Activated T-cell treated with anti-CD3 and anti-CD28 coated beads, Interleukin-2, amount 50 U/mL, for 24 hours (primary cell): ENCODE data around the gene TRPC4AP.

Experiments
- DNase-seq: peaks from one replicate; pipeline ENCODE4 v3.0.0-alpha.2; 2020
- H3K27ac Mint-ChIP-seq: 2 replicates; pipeline ENCODE4 v1.8.0; 2020; ENCODE audit warnings: mild to moderate bottlenecking, mixed read lengths
- H3K27me3 Mint-ChIP-seq: 2 replicates; pipeline ENCODE4 v1.8.0; 2020; ENCODE audit warnings: mixed read lengths
- H3K36me3 Mint-ChIP-seq: 2 replicates; pipeline ENCODE4 v1.8.0; 2020; ENCODE audit warnings: low read depth, mixed read lengths
- H3K4me1 Mint-ChIP-seq: 2 replicates; pipeline ENCODE4 v1.8.0; 2020; ENCODE audit warnings: low read depth, mixed read lengths
- H3K4me3 Mint-ChIP-seq: 2 replicates; pipeline ENCODE4 v1.8.0; 2020; ENCODE audit warnings: mild to moderate bottlenecking, moderate library complexity, mixed read lengths
- H3K9me3 Mint-ChIP-seq: 2 replicates; pipeline ENCODE4 v1.8.0; 2020; ENCODE audit warnings: mixed read lengths

TRPC4AP gene

GRCh38 chr20:35021063-35021462 lies 71.5 kb downstream of the TRPC4AP start:
- Mint-ChIP-seq H3K27ac (peak overlapping the region; percentile 22), H3K4me3 (no peak overlapping the region), H3K36me3 (peaks cover 88% of the 10 kb centered on the region), H3K27me3 (no peaks in the 10 kb centered on the region), H3K4me1 (no peaks in the 10 kb centered on the region), H3K9me3 (no peaks in the 10 kb centered on the region)
- DNase-seq, result no peak

DNA sequence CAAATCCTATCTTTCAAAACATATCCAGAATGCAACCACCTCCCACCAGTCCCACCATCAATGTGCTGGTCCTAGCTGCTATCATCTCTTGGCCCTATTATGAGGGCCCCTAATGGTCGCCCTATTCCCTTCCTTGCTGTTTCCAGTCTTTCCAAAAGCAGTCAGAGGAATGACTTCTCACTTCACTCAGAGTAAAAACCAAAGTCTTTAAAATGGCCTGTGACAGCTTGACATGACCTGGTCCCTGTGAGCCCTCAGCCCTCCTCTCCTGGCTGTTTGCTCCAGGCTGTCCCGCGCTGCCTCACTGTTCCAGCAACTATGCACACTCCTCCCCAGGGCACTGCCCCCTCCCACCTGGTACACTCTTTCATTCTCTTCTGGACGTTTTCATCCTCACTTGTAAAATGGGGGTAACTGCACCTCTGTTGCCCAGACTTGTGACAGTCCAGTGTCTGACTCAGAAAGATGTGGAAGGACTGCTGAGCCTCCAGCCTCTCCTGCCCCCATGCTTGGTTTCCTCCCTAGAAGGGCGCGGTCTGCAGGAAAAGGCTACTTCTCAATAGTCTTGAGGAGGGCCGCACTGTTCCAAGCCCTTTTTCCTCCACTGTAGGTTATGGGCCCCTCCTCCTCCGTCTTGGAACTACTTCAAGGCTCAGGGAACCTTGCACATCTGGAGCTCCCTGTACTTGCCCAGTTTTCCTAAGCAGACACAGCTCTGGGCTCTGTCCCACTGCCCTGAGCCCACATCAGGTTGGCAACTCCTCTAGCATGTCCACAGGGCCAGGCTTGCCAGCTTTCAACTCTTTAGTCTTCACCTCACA lies 72.3 kb downstream of the TRPC4AP start:
- H3K27me3 Mint-ChIP-seq, result no peaks in the 10 kb centered on the region
- H3K9me3 Mint-ChIP-seq, result no peaks in the 10 kb centered on the region
- no peaks in the 10 kb centered on the region for H3K4me1 Mint-ChIP-seq
- no peak for DNase-seq
- H3K27ac Mint-ChIP-seq, result peak overlapping the region; percentile 22
- no peak overlapping the region for H3K4me3 Mint-ChIP-seq
- peaks cover 88% of the 10 kb centered on the region for H3K36me3 Mint-ChIP-seq

DNA sequence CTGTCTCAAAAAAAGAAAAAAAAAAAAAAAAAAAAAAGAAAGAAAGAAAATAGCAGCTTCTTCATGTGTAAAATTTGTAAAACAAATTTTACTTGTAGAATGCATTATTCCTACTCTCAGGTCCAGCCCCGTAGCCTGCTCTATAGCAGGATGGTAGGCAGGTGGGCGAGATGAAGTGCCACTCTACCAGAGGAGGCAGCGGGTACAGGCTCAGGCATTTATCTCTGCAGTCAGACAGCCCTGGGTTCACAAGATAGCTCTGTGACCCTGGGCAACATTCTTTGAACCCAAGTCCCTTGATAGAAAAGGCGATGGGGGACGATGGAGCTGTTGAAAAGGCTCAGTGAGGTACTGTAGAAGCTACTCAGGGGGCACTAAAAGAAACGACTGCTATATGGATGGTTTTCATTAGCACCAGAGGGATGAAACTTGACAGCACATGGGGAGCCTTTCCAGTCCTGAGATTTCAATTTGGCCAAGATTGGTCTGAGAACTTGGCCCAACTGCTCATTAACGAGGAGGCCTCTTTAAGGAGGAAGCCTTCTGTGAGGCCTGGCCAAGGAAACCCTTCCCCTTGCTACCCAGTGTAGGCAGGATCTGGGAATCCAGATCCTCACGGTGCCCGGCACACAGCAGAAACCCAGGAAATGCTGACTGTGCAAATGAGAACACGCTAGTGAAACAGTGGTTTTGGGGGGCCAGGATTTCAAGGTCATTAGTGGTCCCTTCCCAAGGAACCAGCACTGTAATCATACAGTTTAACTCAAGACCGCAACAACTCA lies 73.8 kb downstream of the TRPC4AP start:
- Mint-ChIP-seq H3K36me3 (peaks cover 90% of the 10 kb centered on the region), H3K27ac (peak overlapping the region; percentile 63), H3K9me3 (no peaks in the 10 kb centered on the region), H3K4me3 (no peak overlapping the region), H3K4me1 (no peaks in the 10 kb centered on the region), H3K27me3 (no peaks in the 10 kb centered on the region)
- no peak for DNase-seq

- no peak for DNase-seq
- H3K4me3 Mint-ChIP-seq, result no peak overlapping the region
- H3K36me3 Mint-ChIP-seq, result peaks cover 92% of the 10 kb centered on the region
- H3K9me3 Mint-ChIP-seq, result no peaks in the 10 kb centered on the region
- no peaks in the 10 kb centered on the region for H3K4me1 Mint-ChIP-seq
- no peak overlapping the region for H3K27ac Mint-ChIP-seq
- H3K27me3 Mint-ChIP-seq, result no peaks in the 10 kb centered on the region
Observed at GRCh38 chr20:35017099-35017835, 75.3 kb downstream of the TRPC4AP start.

- H3K4me3 Mint-ChIP-seq, result no peak overlapping the region
- H3K4me1 Mint-ChIP-seq, result no peaks in the 10 kb centered on the region
- peak overlapping the region; percentile 32 for H3K27ac Mint-ChIP-seq
- H3K27me3 Mint-ChIP-seq, result no peaks in the 10 kb centered on the region
- no peaks in the 10 kb centered on the region for H3K9me3 Mint-ChIP-seq
- DNase-seq, result no peak
- peaks cover 93% of the 10 kb centered on the region for H3K36me3 Mint-ChIP-seq
Observed at GRCh38 chr20:35015863-35016193, 76.8 kb downstream of the TRPC4AP start.

DNA sequence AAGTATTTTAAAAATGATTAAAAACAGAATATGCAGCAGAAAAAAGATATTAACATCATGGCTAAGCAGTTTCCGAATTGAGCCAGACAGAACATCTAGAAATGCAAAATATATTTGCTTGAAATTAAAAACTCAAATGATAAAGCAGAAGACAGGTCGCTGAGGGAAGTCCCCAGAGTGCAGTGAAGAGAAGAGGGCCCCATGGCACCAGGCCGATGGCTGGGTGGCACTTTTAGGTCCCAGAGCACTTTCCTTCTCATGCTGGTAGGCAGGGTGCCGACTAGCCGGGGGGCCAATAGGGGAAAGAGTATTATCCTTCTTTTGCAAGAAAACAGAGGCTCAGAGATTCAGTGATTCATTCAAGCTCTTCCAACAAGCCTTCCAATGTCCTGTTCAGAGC lies 78.1 kb downstream of the TRPC4AP start:
- no peaks in the 10 kb centered on the region for H3K9me3 Mint-ChIP-seq
- H3K4me1 Mint-ChIP-seq, result no peaks in the 10 kb centered on the region
- no peak overlapping the region for H3K4me3 Mint-ChIP-seq
- H3K36me3 Mint-ChIP-seq, result peaks cover 93% of the 10 kb centered on the region
- no peak for DNase-seq
- no peaks in the 10 kb centered on the region for H3K27me3 Mint-ChIP-seq
- H3K27ac Mint-ChIP-seq, result peak overlapping the region; percentile 65

DNA sequence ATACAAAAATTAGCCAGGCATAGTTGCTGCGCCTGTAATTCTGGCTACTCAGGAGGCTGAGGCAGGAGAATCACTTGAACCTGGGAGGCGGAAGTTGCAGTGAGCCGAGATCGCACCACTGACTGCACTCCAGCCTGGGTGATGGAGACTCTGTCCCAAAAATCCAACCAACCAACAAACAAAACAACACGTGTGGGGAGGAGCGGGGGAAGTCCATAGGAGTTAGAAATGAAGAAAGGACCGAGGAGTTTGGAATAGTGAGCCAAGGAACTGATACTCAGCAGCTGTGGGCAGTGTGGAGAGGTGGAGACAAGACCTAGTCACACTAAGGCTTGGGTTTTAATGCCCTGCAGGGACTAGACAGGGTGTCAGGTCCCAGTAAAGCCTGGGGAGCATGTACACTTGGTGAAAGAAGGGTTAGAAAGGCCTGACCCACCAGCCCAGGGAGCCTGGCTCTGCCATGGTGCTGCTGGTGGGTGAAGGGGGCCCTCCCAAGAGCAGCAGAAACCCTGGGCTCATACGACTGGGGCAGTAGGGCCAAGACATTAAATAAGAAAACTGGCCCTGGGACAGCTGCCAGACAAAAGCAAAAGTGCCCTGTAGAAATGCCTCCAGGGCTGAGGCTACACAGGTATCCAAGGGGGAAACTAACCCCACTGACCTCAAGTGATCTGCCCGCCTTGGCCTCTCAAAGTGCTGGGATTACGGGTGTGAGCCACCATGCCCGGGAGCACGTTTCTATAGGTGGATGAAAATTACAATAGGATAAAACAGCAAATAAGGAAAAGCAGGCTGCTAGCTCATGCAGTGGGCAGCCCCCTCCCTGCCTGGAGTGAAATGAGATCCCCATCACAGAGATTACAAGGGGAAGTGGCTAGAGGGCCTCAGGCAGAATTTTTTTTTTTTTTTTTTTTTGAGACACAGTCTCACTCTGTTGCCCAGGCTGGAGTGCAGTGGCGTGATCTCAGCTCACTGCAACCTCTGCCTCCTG lies 78.9 kb downstream of the TRPC4AP start:
- H3K27me3 Mint-ChIP-seq, result no peaks in the 10 kb centered on the region
- no peaks in the 10 kb centered on the region for H3K9me3 Mint-ChIP-seq
- peak; percentile 19 for DNase-seq
- no peaks in the 10 kb centered on the region for H3K4me1 Mint-ChIP-seq
- peaks cover 97% of the 10 kb centered on the region for H3K36me3 Mint-ChIP-seq
- H3K27ac Mint-ChIP-seq, result peak overlapping the region; percentile 53
- no peak overlapping the region for H3K4me3 Mint-ChIP-seq

- peak; percentile 14 for DNase-seq
- H3K36me3 Mint-ChIP-seq, result peaks cover 99% of the 10 kb centered on the region
- H3K27ac Mint-ChIP-seq, result no peak overlapping the region
- no peaks in the 10 kb centered on the region for H3K4me1 Mint-ChIP-seq
- H3K4me3 Mint-ChIP-seq, result no peak overlapping the region
- no peaks in the 10 kb centered on the region for H3K27me3 Mint-ChIP-seq
- H3K9me3 Mint-ChIP-seq, result no peaks in the 10 kb centered on the region
Observed at GRCh38 chr20:35012227-35013069, 80.2 kb downstream of the TRPC4AP start.

GRCh38 chr20:35011589-35012226 lies 80.9 kb downstream of the TRPC4AP start:
- H3K27ac Mint-ChIP-seq, result peak overlapping the region; percentile 81
- H3K36me3 Mint-ChIP-seq, result peaks cover 99% of the 10 kb centered on the region
- no peak for DNase-seq

GRCh38 chr20:35010405-35011192 lies 82.0 kb downstream of the TRPC4AP start:
- peak overlapping the region; percentile 72 for H3K27ac Mint-ChIP-seq
- peaks cover 99% of the 10 kb centered on the region for H3K36me3 Mint-ChIP-seq
- H3K4me1 Mint-ChIP-seq, result no peaks in the 10 kb centered on the region
- H3K4me3 Mint-ChIP-seq, result no peak overlapping the region
- peak; percentile 18 for DNase-seq
- no peaks in the 10 kb centered on the region for H3K9me3 Mint-ChIP-seq
- H3K27me3 Mint-ChIP-seq, result no peaks in the 10 kb centered on the region

More at GRCh38 chr20:35011589-35012226, 80.9 kb downstream of the TRPC4AP start:
- Mint-ChIP-seq H3K9me3 (no peaks in the 10 kb centered on the region), H3K27me3 (no peaks in the 10 kb centered on the region), H3K4me3 (no peak overlapping the region), H3K4me1 (no peaks in the 10 kb centered on the region)

DNA sequence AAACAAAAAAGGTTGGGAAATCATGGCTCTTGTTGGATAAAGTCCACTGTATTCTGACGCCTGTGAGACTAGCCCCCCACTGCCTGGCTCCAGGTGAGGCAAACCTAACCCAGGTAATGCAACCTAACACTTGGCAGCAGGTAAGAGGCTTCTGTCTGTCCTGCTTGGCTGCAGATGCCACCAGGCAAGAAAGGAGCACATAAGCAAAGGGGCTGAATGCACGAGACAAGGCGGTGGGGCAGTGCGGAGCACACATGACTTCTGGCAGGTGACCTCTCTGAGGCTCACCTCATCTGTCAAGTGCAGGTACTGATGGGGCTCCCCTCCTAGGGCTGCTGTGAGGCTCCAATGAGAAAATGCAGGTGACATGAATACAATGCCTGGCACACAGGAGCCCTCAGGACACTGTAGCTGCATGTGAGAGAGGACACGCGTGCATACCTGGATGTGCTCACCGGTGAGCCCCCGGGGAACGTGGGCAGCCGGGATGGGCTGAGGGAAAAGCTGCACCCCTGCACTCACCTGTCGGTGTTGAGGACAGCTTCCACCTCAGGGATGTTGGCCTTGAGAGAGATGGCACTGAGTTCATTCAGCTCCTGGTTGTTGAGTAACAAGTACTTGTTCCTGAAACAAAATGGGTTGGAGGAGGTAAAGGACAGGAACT lies 82.8 kb downstream of the TRPC4AP start:
- Mint-ChIP-seq H3K27me3 (no peaks in the 10 kb centered on the region), H3K4me1 (no peaks in the 10 kb centered on the region), H3K4me3 (no peak overlapping the region), H3K36me3 (peaks cover 99% of the 10 kb centered on the region), H3K9me3 (no peaks in the 10 kb centered on the region), H3K27ac (peak overlapping the region; percentile 72)
- DNase-seq, result peak; percentile 22
